ENCODE results near the gene ADPRHL1. TPM values are rescaled to one million over a fixed set of nuclear protein-coding genes. Genes with fewer than 3 reads are reported as not detected.
"Not testable (repeated sequence)": the region's sequence is repeated elsewhere in the genome, so short reads cannot be mapped to it uniquely, and the experiment has no call there.

ADPRHL1 gene
- total and polyA plus RNA-seq, 5 donors from 2014 or later: 0.24 to 0.64 (median 0.56) TPM; not detected in 1

GRCh38 chr13:113475280-113475679 is 22.0 kb upstream of the ADPRHL1 start:
- Mint-ChIP-seq H3K36me3 (peaks cover 56% of the 10 kb centered on the region), H3K27me3 (no peaks in the 10 kb centered on the region), H3K4me3 (no peak overlapping the region), H3K4me1 (peaks cover 0 to 9% (median 2%) of the 10 kb centered on the region in 4 donors), H3K27ac (no peak overlapping the region), H3K9me3 (no peaks in the 10 kb centered on the region)
- Histone ChIP-seq H3K9me3 (ENCODE audit: control insufficient read depth in 2 of 2, low read length in 2 of 2) (no peaks in the 10 kb centered on the region), H3K27me3 (ENCODE audit: control insufficient read depth, insufficient read depth, low read length) (no peaks in the 10 kb centered on the region), H3K4me1 (ENCODE audit: control insufficient read depth, insufficient read depth, low read length, poor library complexity, severe bottlenecking) (no peaks in the 10 kb centered on the region), H3K27ac (ENCODE audit: insufficient read depth, low read length, poor library complexity, severe bottlenecking) (no peak overlapping the region), H3K36me3 (ENCODE audit: control insufficient read depth, insufficient read depth, low read length) (peaks cover 44% of the 10 kb centered on the region), H3K4me3 (ENCODE audit: low read depth, low read length) (no peak overlapping the region)
- no peak for DNase-seq
- no peak for ATAC-seq (ENCODE audit: low read depth in 2 of 2)

DNA sequence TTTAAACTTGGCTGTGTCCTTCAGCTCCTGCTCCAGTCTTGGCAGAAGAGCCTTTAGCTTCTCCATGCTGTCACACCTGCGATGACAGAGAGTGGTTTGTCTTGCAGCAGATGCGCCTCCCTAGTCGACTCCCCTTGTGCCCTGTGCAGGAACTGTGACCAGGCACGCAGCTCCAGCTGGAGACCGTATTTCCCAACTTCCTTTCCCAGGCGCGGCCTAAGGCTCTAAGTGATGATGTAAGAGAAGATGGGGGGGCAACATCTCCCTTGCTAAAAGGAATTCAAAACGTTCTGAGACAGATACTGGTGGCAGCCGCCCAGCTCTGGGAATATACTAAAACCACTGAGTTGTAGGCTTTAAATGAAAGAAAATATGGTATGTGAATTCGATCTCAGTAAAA is 20.9 kb upstream of the ADPRHL1 start:
- H3K36me3 ChIP-seq (ENCODE audit: control insufficient read depth, insufficient read depth, low read length): peaks cover 39% of the 10 kb centered on the region

GRCh38 chr13:113472355-113473025 is 19.2 kb upstream of the ADPRHL1 start:
- Mint-ChIP-seq H3K36me3 (peaks cover 54% of the 10 kb centered on the region), H3K27ac (no peak overlapping the region), H3K4me3 (no peak overlapping the region), H3K4me1 (peaks cover 0 to 4% (median 2%) of the 10 kb centered on the region in 4 donors), H3K27me3 (no peaks in the 10 kb centered on the region), H3K9me3 (no peaks in the 10 kb centered on the region)
- DNase-seq (no peak), ATAC-seq (ENCODE audit: low read depth in 2 of 2) (no peak)
- no peak overlapping the region for H3K27ac ChIP-seq (ENCODE audit: insufficient read depth, low read length, poor library complexity, severe bottlenecking)
- no peak overlapping the region for H3K4me3 ChIP-seq (ENCODE audit: low read depth, low read length)
- H3K4me1 ChIP-seq (ENCODE audit: control insufficient read depth, insufficient read depth, low read length, poor library complexity, severe bottlenecking): no peaks in the 10 kb centered on the region
- peaks cover 29% of the 10 kb centered on the region for H3K36me3 ChIP-seq (ENCODE audit: control insufficient read depth, insufficient read depth, low read length)
- no peaks in the 10 kb centered on the region for H3K9me3 ChIP-seq (ENCODE audit: control insufficient read depth in 2 of 2, low read length in 2 of 2)
- H3K27me3 ChIP-seq (ENCODE audit: control insufficient read depth, insufficient read depth, low read length): no peaks in the 10 kb centered on the region

More for the DNA sequence above, 20.9 kb upstream of the ADPRHL1 start:
- Histone ChIP-seq H3K9me3 (ENCODE audit: control insufficient read depth in 2 of 2, low read length in 2 of 2) (no peaks in the 10 kb centered on the region), H3K4me1 (ENCODE audit: control insufficient read depth, insufficient read depth, low read length, poor library complexity, severe bottlenecking) (no peaks in the 10 kb centered on the region), H3K27me3 (ENCODE audit: control insufficient read depth, insufficient read depth, low read length) (no peaks in the 10 kb centered on the region), H3K4me3 (ENCODE audit: low read depth, low read length) (no peak overlapping the region), H3K27ac (ENCODE audit: insufficient read depth, low read length, poor library complexity, severe bottlenecking) (no peak overlapping the region)
- no peak overlapping the region for H3K4me3 Mint-ChIP-seq
- no peaks in the 10 kb centered on the region for H3K27me3 Mint-ChIP-seq
- ATAC-seq (ENCODE audit: low read depth in 2 of 2) (no peak), DNase-seq (no peak)
- peaks cover 0 to 4% (median 2%) of the 10 kb centered on the region in 4 donors for H3K4me1 Mint-ChIP-seq
- H3K36me3 Mint-ChIP-seq: peaks cover 61% of the 10 kb centered on the region
- H3K27ac Mint-ChIP-seq: no peak overlapping the region
- H3K9me3 Mint-ChIP-seq: no peaks in the 10 kb centered on the region

- Histone ChIP-seq H3K9me3 (ENCODE audit: control insufficient read depth in 2 of 2, low read length in 2 of 2) (no peaks in the 10 kb centered on the region), H3K4me1 (ENCODE audit: control insufficient read depth, insufficient read depth, low read length, poor library complexity, severe bottlenecking) (no peaks in the 10 kb centered on the region), H3K27ac (ENCODE audit: insufficient read depth, low read length, poor library complexity, severe bottlenecking) (no peak overlapping the region), H3K27me3 (ENCODE audit: control insufficient read depth, insufficient read depth, low read length) (no peaks in the 10 kb centered on the region), H3K4me3 (ENCODE audit: low read depth, low read length) (no peak overlapping the region), H3K36me3 (ENCODE audit: control insufficient read depth, insufficient read depth, low read length) (peaks cover 27% of the 10 kb centered on the region)
- Mint-ChIP-seq H3K4me3 (no peak overlapping the region), H3K4me1 (peaks cover 0 to 3% (median under 1%) of the 10 kb centered on the region in 4 donors), H3K9me3 (no peaks in the 10 kb centered on the region), H3K27me3 (no peaks in the 10 kb centered on the region), H3K27ac (no peak overlapping the region), H3K36me3 (peaks cover 49% of the 10 kb centered on the region)
- DNase-seq (no peak), ATAC-seq (ENCODE audit: low read depth in 2 of 2) (no peak)
Measured at GRCh38 chr13:113471844-113472243, 18.6 kb upstream of the ADPRHL1 start.

DNA sequence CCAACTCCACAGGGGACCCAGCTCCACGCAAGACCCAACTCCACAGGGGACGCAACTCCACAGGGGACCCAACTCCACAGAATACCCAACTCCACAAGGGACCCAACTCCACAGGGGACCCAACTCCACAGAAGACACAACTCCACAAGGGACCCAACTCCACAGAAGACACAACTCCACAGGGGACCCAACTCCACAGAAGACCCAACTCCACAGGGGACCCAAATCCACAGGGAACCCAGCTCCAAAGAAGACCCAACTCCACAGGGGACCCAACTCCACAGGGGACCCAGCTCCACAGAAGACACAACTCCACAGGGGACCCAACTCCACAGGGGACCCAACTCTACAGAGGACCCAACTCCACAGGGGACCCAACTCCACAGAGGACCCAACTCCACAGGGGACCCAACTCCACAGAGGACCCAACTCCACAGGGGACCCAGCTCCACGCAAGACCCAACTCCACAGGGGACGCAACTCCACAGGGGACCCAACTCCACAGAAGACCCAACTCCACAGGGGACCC is 17.4 kb upstream of the ADPRHL1 start:
- H3K27me3 Mint-ChIP-seq; H3K9me3 ChIP-seq (ENCODE audit: control insufficient read depth in 2 of 2, low read length in 2 of 2); ATAC-seq (ENCODE audit: low read depth in 2 of 2); H3K4me3 Mint-ChIP-seq; DNase-seq; H3K27me3 ChIP-seq (ENCODE audit: control insufficient read depth, insufficient read depth, low read length); H3K9me3 Mint-ChIP-seq; H3K4me1 ChIP-seq (ENCODE audit: control insufficient read depth, insufficient read depth, low read length, poor library complexity, severe bottlenecking); H3K27ac ChIP-seq (ENCODE audit: insufficient read depth, low read length, poor library complexity, severe bottlenecking); H3K4me1 Mint-ChIP-seq; H3K27ac Mint-ChIP-seq; H3K4me3 ChIP-seq (ENCODE audit: low read depth, low read length): not testable (repeated sequence)
- H3K36me3 ChIP-seq (ENCODE audit: control insufficient read depth, insufficient read depth, low read length): peaks cover 20% of the 10 kb centered on the region
- H3K36me3 Mint-ChIP-seq: peaks cover 40% of the 10 kb centered on the region

- peaks cover 36% of the 10 kb centered on the region for H3K36me3 Mint-ChIP-seq
- peaks cover 15% of the 10 kb centered on the region for H3K36me3 ChIP-seq (ENCODE audit: control insufficient read depth, insufficient read depth, low read length)
- H3K4me1 Mint-ChIP-seq: peaks cover 0 to 4% (median 2%) of the 10 kb centered on the region in 4 donors
- H3K27ac ChIP-seq (ENCODE audit: insufficient read depth, low read length, poor library complexity, severe bottlenecking): no peak overlapping the region
- no peak overlapping the region for H3K4me3 Mint-ChIP-seq
- no peaks in the 10 kb centered on the region for H3K4me1 ChIP-seq (ENCODE audit: control insufficient read depth, insufficient read depth, low read length, poor library complexity, severe bottlenecking)
- H3K4me3 ChIP-seq (ENCODE audit: low read depth, low read length): no peak overlapping the region
- no peaks in the 10 kb centered on the region for H3K9me3 Mint-ChIP-seq
- H3K27me3 ChIP-seq (ENCODE audit: control insufficient read depth, insufficient read depth, low read length): no peaks in the 10 kb centered on the region
- DNase-seq (no peak), ATAC-seq (ENCODE audit: low read depth in 2 of 2) (no peak)
- H3K27ac Mint-ChIP-seq: no peak overlapping the region
- H3K27me3 Mint-ChIP-seq: no peaks in the 10 kb centered on the region
- H3K9me3 ChIP-seq (ENCODE audit: control insufficient read depth in 2 of 2, low read length in 2 of 2): no peaks in the 10 kb centered on the region
Measured at GRCh38 chr13:113470073-113470472, 16.8 kb upstream of the ADPRHL1 start.

DNA sequence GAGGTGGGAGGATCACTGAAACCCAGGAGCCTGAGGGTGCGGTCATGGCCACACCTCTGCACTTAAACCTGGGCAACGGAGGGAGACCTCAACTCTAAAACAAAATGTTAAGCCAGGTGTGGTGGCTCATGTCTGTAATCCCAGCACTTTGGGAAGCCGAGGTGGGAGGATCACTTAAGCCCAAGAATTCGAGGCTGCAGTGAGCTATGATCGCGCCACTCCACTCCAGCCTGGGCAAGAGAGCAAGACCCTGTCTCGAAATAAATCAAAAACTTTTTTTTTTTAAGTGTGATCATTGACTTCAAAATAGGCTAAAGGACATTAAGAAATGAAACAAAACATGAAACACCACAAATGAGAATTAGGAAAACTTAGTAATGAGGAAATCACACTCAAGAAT is 16.3 kb upstream of the ADPRHL1 start:
- no peak for ATAC-seq (ENCODE audit: low read depth in 2 of 2)

More for the DNA sequence above, 16.3 kb upstream of the ADPRHL1 start:
- no peak for DNase-seq
- Histone ChIP-seq H3K4me3 (ENCODE audit: low read depth, low read length) (no peak overlapping the region), H3K27me3 (ENCODE audit: control insufficient read depth, insufficient read depth, low read length) (no peaks in the 10 kb centered on the region), H3K27ac (ENCODE audit: insufficient read depth, low read length, poor library complexity, severe bottlenecking) (no peak overlapping the region), H3K9me3 (ENCODE audit: control insufficient read depth in 2 of 2, low read length in 2 of 2) (no peaks in the 10 kb centered on the region), H3K36me3 (ENCODE audit: control insufficient read depth, insufficient read depth, low read length) (peaks cover 13% of the 10 kb centered on the region), H3K4me1 (ENCODE audit: control insufficient read depth, insufficient read depth, low read length, poor library complexity, severe bottlenecking) (no peaks in the 10 kb centered on the region)
- Mint-ChIP-seq H3K27ac (no peak overlapping the region), H3K4me3 (no peak overlapping the region), H3K4me1 (peaks cover 0 to 5% (median 2%) of the 10 kb centered on the region in 4 donors), H3K9me3 (no peaks in the 10 kb centered on the region), H3K27me3 (no peaks in the 10 kb centered on the region), H3K36me3 (peaks cover 32% of the 10 kb centered on the region)

Data from CD4-positive, CD25-positive, alpha-beta regulatory T cell (primary cell).